ENCODE data around the gene TMPRSS13.

The TMPRSS13 gene

DNA sequence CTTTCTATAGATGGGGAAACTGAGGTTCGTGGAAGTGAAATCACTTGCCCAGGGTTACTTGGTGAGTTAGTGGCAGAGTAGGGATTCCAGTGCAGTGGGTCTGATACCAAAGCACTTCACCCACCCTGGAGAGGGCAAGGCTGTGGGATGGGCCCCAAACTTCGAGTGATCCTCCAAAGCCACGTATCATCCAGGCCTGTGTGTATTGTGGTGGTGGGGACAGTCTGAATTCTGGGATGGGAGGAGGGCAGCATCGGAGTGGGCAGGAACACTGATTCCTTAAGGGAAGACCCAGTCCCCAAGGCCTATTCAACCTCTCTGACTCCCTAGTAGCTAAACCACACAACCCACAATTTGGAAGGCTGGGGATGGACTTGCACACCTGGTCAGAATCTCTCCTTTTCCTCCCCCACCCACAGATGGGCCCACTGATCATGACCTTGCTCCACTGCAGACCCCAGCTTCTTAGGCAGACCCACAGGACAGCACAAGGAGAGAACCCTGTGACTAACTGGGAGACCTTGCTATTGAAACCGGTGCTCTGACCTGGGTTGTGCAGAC, 11.5 kb downstream of the TMPRSS13 start:
- Histone ChIP-seq H3K4me2 (ENCODE audit: insufficient read depth, low read length, poor library complexity, severe bottlenecking) (no peak overlapping the region), H3K14ac (ENCODE audit: low read length) (no peak overlapping the region), H2BK12ac (ENCODE audit: low read length) (no peak overlapping the region), H3K27ac (replicated peaks; ENCODE audit: low read length) (no peak overlapping the region), H3K27me3 (ENCODE audit: control insufficient read depth in 3 of 3, insufficient read depth in 3 of 3, low read depth in 1 of 3, low read length in 3 of 3) (peaks cover 0 to 40% (median 0%) of the 10 kb centered on the region in 3 experiments), H3K4ac (ENCODE audit: low read length) (no peak overlapping the region), H2BK5ac (ENCODE audit: low read length) (no peak overlapping the region), H4K8ac (ENCODE audit: low read depth, low read length) (no peak overlapping the region), H2AFZ (ENCODE audit: low read length) (no peak overlapping the region), H3K9me3 (replicated peaks in 1 of 2; ENCODE audit: control insufficient read depth in 2 of 2, insufficient read depth in 1 of 2, low read depth in 1 of 2, low read length in 2 of 2) (peaks cover 0 to 2% of the 10 kb centered on the region in 2 donors), H3K23ac (ENCODE audit: low read depth, low read length, poor library complexity) (no peak overlapping the region), H3K79me1 (ENCODE audit: low read depth, low read length) (no peaks in the 10 kb centered on the region), H3K4me1 (ENCODE audit: control insufficient read depth in 2 of 2, insufficient read depth in 1 of 2, low read depth in 1 of 2, low read length in 2 of 2) (peaks cover 0 to 2% of the 10 kb centered on the region in 2 donors), H4K91ac (ENCODE audit: low read depth, low read length, poor library complexity) (no peak overlapping the region), H3K36me3 (replicated peaks in 1 of 2; ENCODE audit: control insufficient read depth in 2 of 2, insufficient read depth in 2 of 2, low read length in 2 of 2) (no peaks in the 10 kb centered on the region), H3K9ac (ENCODE audit: low read depth, low read length, poor library complexity) (no peak overlapping the region), H2BK15ac (ENCODE audit: low read length) (no peak overlapping the region), H3K18ac (ENCODE audit: low read length) (no peak overlapping the region), H2BK120ac (ENCODE audit: low read depth, low read length) (no peak overlapping the region), H2AK5ac (ENCODE audit: low read depth, low read length) (peak overlapping the region; percentile 66), H3K4me3 (ENCODE audit: low read length in 2 of 2) (no peak overlapping the region)
- no CpG with 5 or more reads among the region's 5 CpGs for WGBS, 2 donors (ENCODE audit: extremely low coverage in 2 of 2, insufficient read length in 2 of 2, insufficient replicate concordance in 1 of 2)
- DNase-seq (ENCODE audit: low spot score): no peak

DNA sequence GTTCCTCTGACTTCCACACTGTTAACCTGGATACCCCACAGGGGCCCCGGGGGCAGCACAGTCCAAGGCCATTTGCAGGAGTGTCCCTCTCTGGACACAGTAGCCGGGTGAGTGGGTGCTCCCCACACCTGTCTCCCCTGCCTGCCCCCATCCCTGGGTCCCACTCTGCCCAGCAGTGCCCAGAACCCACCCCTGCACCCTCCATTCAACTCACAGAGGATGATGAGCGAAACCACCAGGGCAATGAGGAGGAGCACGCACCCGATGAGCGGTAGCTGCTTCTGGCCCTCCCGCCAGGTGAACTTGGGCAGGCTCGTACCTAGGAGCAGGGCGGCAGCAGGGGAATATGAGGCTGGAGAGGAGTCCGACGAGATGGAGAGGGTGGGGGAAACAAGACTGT, 12.2 kb downstream of the TMPRSS13 start:
- no CpG with 5 or more reads among the region's 11 CpGs for WGBS, 2 donors (ENCODE audit: extremely low coverage in 2 of 2, insufficient read length in 2 of 2, insufficient replicate concordance in 1 of 2)
- Histone ChIP-seq H2BK12ac (ENCODE audit: low read length) (no peak overlapping the region), H2BK120ac (ENCODE audit: low read depth, low read length) (no peak overlapping the region)

DNA sequence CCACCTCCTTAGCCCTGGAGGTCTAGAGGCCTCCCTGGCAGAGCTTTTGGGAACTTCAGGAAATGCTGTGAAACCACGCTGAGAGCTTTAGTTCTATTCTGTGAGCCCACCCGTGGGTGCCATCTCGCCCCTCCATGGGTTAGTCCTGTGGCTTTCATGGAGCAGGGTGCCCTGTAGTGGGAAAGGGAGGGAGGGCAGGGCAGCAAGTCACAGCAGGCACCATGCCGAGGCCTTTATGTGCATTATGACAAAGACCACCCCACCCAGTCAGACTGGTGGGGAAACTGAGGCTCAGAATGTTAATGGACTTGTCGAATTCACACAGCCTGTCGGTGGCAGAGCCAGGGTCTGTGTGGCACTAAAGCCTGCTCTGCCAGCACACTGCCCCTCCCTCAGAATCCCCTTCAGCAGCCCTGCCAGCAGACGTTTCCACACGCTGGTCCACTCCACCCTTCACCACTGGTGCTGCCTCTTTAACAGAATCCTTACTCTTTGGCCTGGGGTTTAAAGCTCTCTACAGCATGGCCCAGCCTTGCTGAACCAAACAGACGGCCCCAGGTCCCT, 13.4 kb downstream of the TMPRSS13 start:
- Histone ChIP-seq H3K9ac (ENCODE audit: low read depth, low read length, poor library complexity) (no peak overlapping the region), H3K14ac (ENCODE audit: low read length) (no peak overlapping the region), H3K36me3 (replicated peaks in 1 of 2; ENCODE audit: control insufficient read depth in 2 of 2, insufficient read depth in 2 of 2, low read length in 2 of 2) (no peaks in the 10 kb centered on the region), H3K18ac (ENCODE audit: low read length) (no peak overlapping the region), H2AFZ (ENCODE audit: low read length) (no peak overlapping the region), H4K8ac (ENCODE audit: low read depth, low read length) (no peak overlapping the region), H3K4me1 (ENCODE audit: control insufficient read depth in 2 of 2, insufficient read depth in 1 of 2, low read depth in 1 of 2, low read length in 2 of 2) (peaks cover 0 to 2% of the 10 kb centered on the region in 2 donors), H3K9me3 (replicated peaks in 1 of 2; ENCODE audit: control insufficient read depth in 2 of 2, insufficient read depth in 1 of 2, low read depth in 1 of 2, low read length in 2 of 2) (peaks cover 0 to 2% of the 10 kb centered on the region in 2 donors), H3K27me3 (ENCODE audit: control insufficient read depth in 3 of 3, insufficient read depth in 3 of 3, low read depth in 1 of 3, low read length in 3 of 3) (peaks cover 0 to 36% (median 0%) of the 10 kb centered on the region in 3 experiments), H3K27ac (replicated peaks; ENCODE audit: low read length) (no peak overlapping the region), H2BK15ac (ENCODE audit: low read length) (no peak overlapping the region), H3K4ac (ENCODE audit: low read length) (no peak overlapping the region), H3K4me2 (ENCODE audit: insufficient read depth, low read length, poor library complexity, severe bottlenecking) (no peak overlapping the region), H3K23ac (ENCODE audit: low read depth, low read length, poor library complexity) (peak overlapping the region; percentile 44), H4K91ac (ENCODE audit: low read depth, low read length, poor library complexity) (no peak overlapping the region), H3K4me3 (ENCODE audit: low read length in 2 of 2) (no peak overlapping the region), H2BK5ac (ENCODE audit: low read length) (peak overlapping the region; percentile 1), H2AK5ac (ENCODE audit: low read depth, low read length) (peak overlapping the region; percentile 15), H2BK120ac (ENCODE audit: low read depth, low read length) (no peak overlapping the region), H3K79me1 (ENCODE audit: low read depth, low read length) (no peaks in the 10 kb centered on the region), H2BK12ac (ENCODE audit: low read length) (no peak overlapping the region)
- no CpG with 5 or more reads among the region's 9 CpGs for WGBS, 2 donors (ENCODE audit: extremely low coverage in 2 of 2, insufficient read length in 2 of 2, insufficient replicate concordance in 1 of 2)
- no peak for DNase-seq (ENCODE audit: low spot score)

More for the DNA sequence above, 12.2 kb downstream of the TMPRSS13 start:
- Histone ChIP-seq H2BK15ac (ENCODE audit: low read length) (no peak overlapping the region), H2BK5ac (ENCODE audit: low read length) (peak overlapping the region; percentile 67), H3K4ac (ENCODE audit: low read length) (no peak overlapping the region), H4K8ac (ENCODE audit: low read depth, low read length) (no peak overlapping the region), H3K27me3 (ENCODE audit: control insufficient read depth in 3 of 3, insufficient read depth in 3 of 3, low read depth in 1 of 3, low read length in 3 of 3) (peaks cover 0 to 45% (median 0%) of the 10 kb centered on the region in 3 experiments), H2AFZ (ENCODE audit: low read length) (no peak overlapping the region), H3K23ac (ENCODE audit: low read depth, low read length, poor library complexity) (no peak overlapping the region), H3K4me1 (ENCODE audit: control insufficient read depth in 2 of 2, insufficient read depth in 1 of 2, low read depth in 1 of 2, low read length in 2 of 2) (peaks cover 0 to 2% of the 10 kb centered on the region in 2 donors), H3K9me3 (replicated peaks in 1 of 2; ENCODE audit: control insufficient read depth in 2 of 2, insufficient read depth in 1 of 2, low read depth in 1 of 2, low read length in 2 of 2) (peaks cover 0 to 2% of the 10 kb centered on the region in 2 donors), H3K79me1 (ENCODE audit: low read depth, low read length) (no peaks in the 10 kb centered on the region), H3K18ac (ENCODE audit: low read length) (no peak overlapping the region), H3K36me3 (replicated peaks in 1 of 2; ENCODE audit: control insufficient read depth in 2 of 2, insufficient read depth in 2 of 2, low read length in 2 of 2) (no peaks in the 10 kb centered on the region), H3K27ac (replicated peaks; ENCODE audit: low read length) (no peak overlapping the region), H3K4me2 (ENCODE audit: insufficient read depth, low read length, poor library complexity, severe bottlenecking) (no peak overlapping the region), H3K14ac (ENCODE audit: low read length) (no peak overlapping the region), H3K9ac (ENCODE audit: low read depth, low read length, poor library complexity) (no peak overlapping the region), H2AK5ac (ENCODE audit: low read depth, low read length) (no peak overlapping the region), H4K91ac (ENCODE audit: low read depth, low read length, poor library complexity) (no peak overlapping the region), H3K4me3 (ENCODE audit: low read length in 2 of 2) (no peak overlapping the region)
- no peak for DNase-seq (ENCODE audit: low spot score)

DNA sequence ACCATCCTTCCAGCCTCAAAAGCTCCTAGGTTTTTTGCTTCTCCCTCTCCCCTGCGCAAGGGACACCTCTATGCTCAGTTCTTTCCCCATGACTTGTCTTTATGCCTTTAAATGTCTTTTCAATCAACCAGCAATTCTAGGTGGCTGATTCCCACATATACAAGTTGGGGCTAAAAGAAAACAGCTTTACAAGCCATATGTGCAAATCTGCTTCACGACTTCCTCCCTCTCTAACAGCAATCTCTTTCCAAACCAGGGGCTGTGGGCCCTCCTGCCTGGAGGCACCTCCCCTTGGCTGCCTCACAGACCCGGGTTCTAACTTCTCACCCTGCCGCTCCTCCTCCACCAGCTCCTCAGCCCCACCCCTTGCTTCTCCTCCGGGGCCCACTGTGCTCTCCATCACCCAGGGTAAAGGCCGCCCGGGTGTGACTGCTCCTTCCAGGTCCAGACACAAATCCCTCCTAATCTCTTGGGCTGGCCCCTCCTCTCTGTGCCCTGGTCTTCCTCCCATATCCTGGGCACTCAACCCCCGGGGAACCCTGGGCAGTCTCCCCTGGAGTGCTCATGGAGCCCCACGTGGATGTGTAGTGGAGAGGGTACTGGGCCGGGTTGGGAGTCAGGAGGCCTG, 14.1 kb downstream of the TMPRSS13 start:
- Histone ChIP-seq H2BK5ac (ENCODE audit: low read length) (peak overlapping the region; percentile 1), H3K36me3 (replicated peaks in 1 of 2; ENCODE audit: control insufficient read depth in 2 of 2, insufficient read depth in 2 of 2, low read length in 2 of 2) (no peaks in the 10 kb centered on the region), H3K27ac (replicated peaks; ENCODE audit: low read length) (no peak overlapping the region), H3K14ac (ENCODE audit: low read length) (no peak overlapping the region), H2BK12ac (ENCODE audit: low read length) (no peak overlapping the region), H2BK120ac (ENCODE audit: low read depth, low read length) (no peak overlapping the region), H3K4me3 (ENCODE audit: low read length in 2 of 2) (no peak overlapping the region), H3K9me3 (replicated peaks in 1 of 2; ENCODE audit: control insufficient read depth in 2 of 2, insufficient read depth in 1 of 2, low read depth in 1 of 2, low read length in 2 of 2) (peaks cover 0 to 2% of the 10 kb centered on the region in 2 donors), H4K91ac (ENCODE audit: low read depth, low read length, poor library complexity) (no peak overlapping the region), H3K79me1 (ENCODE audit: low read depth, low read length) (no peaks in the 10 kb centered on the region), H3K9ac (ENCODE audit: low read depth, low read length, poor library complexity) (no peak overlapping the region), H2AFZ (ENCODE audit: low read length) (no peak overlapping the region), H3K27me3 (ENCODE audit: control insufficient read depth in 3 of 3, insufficient read depth in 3 of 3, low read depth in 1 of 3, low read length in 3 of 3) (peaks cover 0 to 35% (median 0%) of the 10 kb centered on the region in 3 experiments), H3K4me1 (ENCODE audit: control insufficient read depth in 2 of 2, insufficient read depth in 1 of 2, low read depth in 1 of 2, low read length in 2 of 2) (peaks cover 0 to 6% of the 10 kb centered on the region in 2 donors), H3K4me2 (ENCODE audit: insufficient read depth, low read length, poor library complexity, severe bottlenecking) (no peak overlapping the region), H2BK15ac (ENCODE audit: low read length) (no peak overlapping the region), H3K4ac (ENCODE audit: low read length) (no peak overlapping the region), H3K23ac (ENCODE audit: low read depth, low read length, poor library complexity) (no peak overlapping the region), H3K18ac (ENCODE audit: low read length) (no peak overlapping the region), H4K8ac (ENCODE audit: low read depth, low read length) (no peak overlapping the region), H2AK5ac (ENCODE audit: low read depth, low read length) (peak overlapping the region; percentile 15)
- WGBS, 2 donors (ENCODE audit: extremely low coverage in 2 of 2, insufficient read length in 2 of 2, insufficient replicate concordance in 1 of 2): no CpG with 5 or more reads among the region's 10 CpGs
- DNase-seq (ENCODE audit: low spot score): no peak
